ENCODE data around the gene ENOX1.

ENOX1 gene

DNA sequence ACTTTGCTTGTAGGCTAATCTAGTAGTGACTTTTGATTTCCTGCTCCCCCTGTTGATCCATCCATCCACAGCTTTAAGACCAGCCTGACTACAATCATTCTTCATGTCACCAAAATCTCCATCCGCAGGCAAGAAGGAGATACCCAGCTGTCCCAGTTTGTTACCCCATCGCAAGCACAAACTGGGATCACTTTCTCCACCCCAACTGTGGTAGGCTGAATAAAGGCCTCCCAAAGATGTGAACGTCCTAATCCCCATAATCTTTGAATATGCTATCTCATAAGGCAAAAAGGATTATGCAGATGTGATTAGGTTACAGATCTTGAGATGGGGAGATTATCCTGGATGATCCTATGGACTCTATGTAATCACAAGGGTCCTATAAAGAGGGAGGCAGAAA is 202.0 kb downstream of the ENOX1 start:
- DNase-seq, result no peak

DNA sequence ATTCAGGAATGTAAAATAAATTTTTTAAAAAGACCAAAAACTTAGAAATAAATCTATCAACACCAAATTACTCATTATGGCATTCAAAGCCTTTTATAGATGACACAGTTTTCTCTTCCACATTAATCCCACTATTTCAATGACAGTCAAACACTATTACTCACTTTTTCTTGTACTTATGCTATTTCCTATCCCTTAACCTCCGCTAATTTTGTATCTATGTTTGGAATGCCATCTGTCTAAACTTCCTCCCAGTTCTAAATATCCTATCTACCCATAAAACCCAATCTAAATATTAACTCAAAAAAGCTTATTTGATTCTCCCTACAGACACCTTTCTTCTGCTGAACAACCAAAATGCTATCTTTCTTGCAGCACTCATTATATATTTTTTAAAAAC is 203.5 kb downstream of the ENOX1 start:
- DNase-seq, result no peak

DNA sequence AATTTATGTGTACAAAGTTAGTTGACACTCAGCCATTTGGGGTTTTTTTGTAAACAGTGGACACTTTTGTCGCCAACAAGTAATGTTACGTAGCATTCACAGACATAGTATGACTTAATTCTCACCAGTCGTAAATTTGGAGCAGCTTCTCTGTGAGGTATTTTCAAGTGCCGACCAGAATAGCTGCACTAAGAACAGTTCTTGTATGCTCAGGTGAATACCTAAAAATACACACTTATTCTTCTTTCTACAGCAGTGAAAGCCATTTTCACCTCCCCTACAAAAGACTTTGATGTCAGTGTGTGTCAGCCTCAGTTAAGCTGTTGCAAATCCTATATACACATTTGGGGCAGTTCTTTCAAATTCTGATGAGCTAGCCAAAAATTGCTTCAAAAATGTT is 206.5 kb downstream of the ENOX1 start:
- no peak for DNase-seq

DNA sequence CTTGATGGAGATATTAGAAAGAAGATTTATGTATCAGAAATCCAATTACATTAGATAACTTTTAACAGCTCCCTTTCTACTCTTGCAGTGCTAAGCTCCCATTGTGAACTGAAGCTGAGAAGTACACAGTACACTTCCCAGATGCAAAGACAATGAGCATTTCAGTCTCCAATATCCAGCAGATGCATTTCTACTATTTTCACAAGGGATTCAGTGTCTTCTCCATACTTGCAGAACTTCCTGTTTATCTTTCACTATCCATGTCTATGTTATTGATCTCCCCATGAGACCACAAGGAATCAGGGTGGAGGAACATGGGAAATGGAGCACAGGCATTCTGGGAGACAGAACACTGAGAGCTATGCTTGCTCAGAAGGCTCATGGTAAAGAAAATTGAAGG is 207.5 kb downstream of the ENOX1 start:
- no peak for DNase-seq

DNA sequence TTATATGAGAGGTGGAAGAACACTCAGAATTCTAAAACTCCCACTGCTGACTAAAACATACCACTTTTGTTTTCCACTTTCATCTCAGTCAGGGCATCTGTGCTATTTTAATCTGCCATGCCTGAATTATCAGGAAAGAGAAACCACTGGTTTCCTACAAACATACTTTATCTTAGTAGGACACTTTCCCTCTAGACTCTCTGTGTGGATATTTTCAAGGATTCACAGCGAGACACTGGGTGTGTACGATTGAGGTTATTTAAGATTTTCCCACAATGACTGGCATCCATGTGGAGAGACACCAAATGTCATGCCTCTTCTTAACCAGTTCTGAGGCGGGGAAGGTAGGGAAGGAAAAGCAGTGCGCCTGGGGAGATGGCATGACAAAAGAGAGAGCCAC is 212.2 kb downstream of the ENOX1 start:
- DNase-seq, result no peak

DNA sequence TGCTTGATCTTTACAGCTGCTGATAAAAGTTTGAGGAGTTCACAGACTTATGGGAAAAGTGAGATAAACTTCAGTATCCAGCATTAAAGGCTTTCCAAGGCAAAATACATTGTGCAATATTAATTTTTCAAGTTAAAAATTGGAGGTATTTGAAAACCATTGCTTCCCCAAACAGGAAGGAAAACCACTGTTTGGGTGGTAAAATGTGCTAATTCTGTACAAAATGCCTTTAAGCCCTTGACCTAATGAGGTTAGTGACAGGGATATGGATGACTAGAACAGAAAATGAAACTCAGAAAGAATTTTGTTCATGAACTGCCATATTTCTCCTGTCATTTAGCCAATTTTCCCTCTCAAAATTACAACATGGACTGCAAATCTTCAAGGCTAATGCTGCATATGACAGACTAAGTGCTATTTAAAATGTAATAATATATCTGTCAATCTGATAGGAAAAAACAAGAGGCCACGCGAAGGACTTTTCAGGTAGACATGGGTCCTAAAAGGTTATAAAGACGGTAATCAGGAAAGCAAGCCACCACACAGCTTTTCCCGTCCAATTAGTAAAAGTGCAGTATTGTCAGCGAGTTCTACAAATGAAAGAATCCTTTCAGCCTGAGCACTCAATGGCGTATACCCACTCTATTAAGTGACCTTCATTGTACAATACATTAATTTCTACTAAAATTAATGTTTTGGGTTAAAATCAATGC is 212.8 kb downstream of the ENOX1 start:
- no peak for DNase-seq

DNA sequence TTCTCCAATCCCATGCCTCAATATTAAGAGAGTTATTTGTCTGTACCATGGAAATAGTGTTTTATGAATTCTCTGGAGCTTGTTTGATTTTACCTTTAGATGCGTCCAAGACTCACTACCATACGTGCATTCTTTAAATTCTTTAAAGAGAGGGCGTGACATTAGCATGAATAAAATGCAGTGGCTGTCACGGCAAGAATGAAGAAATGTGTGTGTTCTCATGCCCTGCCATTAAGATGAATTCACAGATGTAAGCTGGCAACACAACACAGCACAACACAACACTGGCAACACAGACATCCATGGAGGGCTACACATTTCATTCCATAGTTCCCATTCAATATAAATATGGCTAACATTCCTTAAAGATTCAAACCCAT is 213.4 kb downstream of the ENOX1 start:
- DNase-seq, result no peak

DNA sequence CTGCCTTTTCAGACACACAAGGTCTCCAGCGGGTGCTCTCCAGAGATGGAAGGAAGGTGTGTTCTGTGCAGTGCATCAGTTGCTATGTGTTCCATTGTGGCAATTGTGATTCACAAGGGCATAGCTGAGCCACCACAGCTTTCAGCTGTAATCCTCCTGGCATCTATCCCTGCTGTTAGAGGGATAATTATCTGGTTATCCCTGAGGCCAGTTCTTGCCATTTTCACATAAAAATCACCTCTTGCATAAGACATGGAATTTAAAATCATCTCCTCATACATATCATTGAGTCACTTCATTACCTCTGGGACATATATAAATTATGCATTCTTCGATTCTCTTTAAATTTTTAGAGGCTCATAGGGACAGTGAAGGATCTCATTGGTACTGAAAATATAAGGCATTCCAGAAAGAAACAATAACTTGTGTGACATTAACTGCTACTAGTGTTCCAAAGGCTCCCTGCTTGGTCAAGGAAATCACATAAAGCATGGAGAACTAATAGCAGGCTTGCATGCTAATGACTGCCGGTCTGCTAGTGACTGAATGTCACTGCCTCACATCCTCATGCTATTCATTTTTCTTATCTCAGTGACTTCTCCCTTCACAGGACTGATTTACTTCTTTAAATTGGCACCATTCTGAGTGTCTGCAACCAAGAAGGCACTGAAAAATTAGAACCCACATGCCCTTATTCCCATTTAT is 214.0 kb downstream of the ENOX1 start:
- DNase-seq, result no peak

DNA sequence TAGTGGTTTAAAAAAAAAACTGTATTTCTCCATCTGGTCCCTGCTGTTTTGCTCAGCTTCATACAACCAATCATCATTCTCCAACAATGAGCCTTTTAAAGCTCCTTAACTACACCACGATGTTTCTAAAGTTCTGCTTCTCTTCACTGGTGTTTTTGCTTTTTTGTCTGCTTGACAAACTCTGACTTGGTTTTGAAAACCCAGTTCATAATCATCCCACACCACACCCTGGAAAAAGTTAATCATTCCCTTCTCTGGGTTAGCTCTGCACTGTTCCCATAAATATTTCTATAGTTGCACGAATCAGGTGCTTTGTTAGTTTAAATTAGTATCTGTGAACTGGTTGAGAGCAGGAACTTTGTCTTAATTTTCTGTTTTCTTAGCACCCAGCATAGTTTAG is 217.1 kb downstream of the ENOX1 start:
- no peak for DNase-seq

DNA sequence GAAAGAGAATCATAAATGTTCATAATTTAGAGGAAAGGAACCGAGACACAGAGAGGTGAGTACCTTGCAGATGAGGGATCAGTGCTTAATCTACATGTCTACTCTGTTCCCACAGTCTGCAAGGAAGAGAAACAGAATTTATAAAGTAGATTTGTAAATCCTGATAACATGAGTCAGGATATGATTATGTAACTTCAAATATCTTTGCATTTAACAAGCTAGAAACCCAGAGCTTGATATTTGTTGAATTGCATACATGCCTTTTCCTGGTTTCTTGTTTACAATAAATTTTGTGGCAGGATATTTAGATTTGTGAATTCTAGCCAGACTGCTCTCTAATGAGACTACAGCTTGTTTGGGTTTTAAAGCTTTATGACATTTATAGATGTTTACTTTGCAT is 219.2 kb downstream of the ENOX1 start:
- DNase-seq, result no peak

DNA sequence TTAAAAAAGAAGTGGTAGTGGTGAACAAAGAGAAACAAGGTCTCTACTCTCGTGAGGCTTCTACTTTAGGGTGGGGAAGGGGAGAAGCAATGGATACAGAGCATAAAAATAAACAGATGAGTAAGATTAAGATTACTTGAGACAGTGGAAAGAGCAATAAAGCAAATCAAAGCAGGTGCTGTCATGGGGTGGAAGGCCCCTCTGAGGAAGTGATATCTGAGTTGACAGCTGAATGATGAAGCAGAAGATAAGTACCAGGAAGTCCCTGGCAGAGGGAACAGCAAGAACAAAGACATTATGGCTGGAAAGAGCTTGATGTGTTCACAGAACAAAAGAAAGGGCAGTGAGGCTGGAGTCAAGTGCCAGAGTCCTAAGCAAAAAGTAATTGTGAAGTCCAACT is 221.8 kb downstream of the ENOX1 start:
- no peak for DNase-seq

DNA sequence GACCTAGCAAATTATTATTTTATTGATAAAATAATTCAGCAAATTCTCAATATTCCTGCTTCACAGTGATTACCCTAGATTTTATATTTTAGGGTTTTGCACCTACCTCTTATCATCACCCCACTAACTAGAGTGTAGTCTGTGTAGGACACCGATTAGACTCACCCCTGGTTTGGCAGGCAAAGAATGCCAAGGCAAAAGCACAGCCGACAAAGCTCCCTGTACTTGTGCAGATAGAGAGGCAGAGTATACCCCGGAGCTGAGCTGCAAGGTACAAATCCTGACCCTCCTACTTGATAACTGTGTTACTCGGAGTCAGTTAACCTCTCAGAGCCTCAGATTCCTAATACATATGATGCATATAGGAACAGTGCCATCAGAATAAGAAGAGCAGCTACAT is 225.7 kb downstream of the ENOX1 start:
- DNase-seq, result no peak

DNA sequence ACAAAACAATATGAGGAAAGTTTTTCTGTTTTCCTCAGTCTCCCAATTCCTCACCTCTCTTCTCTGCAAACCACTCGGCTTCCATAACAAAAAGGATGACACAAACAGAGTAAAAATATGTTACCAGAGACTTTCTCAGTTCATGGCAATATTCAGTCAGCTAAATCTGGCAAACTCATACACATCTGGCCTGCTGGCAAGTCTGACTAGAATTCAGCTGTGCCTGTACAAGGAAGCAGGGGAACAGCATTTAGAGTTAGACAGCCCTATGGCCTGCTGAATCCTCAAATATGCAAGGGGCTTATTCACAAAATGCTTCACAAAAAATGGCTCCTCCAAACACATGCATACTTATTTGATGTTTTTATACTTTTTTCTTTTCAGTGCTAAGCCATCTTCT is 227.8 kb downstream of the ENOX1 start:
- DNase-seq, result no peak

DNA sequence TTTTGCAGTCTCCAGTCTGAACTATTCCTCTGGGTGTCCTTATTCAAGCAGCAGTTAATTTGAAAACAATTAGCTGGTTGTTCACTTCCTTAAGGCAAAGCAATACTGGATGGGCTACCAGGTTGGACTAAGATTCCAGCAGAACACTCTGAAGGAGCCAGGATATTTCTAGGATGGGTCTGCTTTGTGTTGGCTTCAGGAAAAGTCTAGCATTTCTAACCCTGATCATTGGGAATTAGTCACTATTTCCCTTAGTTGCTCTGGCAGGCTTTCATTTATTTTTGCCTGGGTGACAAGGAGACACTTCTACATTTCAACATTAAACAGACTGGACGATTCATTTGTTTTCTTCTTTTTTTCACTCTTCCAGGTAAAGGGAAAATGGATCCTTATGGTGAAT is 228.4 kb downstream of the ENOX1 start:
- DNase-seq, result no peak

DNA sequence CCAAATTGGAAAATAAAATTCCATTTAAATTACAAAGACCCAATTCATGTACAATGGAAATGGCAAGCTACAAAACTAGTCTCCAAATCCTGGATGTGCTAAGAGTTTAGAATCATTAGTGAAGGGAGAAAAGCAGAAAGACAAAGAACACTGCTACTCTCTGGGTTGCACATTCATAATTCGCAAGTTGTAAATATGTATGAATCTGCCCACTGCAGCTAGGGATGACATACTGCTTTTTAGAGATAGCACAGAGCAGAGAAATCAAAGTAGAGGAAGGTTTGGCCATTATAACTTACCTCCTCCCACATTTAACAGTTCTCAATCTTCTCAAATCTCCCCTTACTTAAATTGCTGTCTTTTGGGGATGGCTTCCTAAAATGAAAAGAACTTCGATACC is 231.1 kb downstream of the ENOX1 start:
- DNase-seq, result no peak

DNA sequence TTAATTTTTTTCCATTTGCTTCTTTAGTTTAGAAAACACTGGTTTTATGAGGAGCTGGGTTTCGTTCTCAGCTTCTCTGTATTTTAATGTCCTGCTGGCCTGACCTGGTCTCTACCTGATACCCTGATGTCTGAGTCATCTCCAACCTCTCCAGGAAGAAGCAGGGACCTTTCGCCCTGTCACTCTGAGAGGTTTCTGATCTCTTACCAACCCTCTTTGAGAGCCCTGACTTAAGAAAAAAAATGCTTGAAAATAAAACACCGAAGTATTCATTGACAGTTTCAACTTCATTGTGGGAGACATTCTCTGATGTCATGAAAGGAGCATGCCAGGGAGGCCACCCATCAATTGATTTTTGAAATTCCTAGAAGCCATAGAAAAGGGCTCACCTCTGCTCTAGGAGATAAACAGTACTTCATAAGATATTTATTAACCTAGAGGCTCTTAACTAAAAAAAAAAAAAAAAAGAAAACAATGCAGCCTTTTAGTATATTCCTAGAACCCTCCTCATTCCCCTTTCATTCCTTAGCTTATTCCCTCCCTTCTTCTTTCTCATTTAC is 234.8 kb downstream of the ENOX1 start:
- no peak for DNase-seq

DNA sequence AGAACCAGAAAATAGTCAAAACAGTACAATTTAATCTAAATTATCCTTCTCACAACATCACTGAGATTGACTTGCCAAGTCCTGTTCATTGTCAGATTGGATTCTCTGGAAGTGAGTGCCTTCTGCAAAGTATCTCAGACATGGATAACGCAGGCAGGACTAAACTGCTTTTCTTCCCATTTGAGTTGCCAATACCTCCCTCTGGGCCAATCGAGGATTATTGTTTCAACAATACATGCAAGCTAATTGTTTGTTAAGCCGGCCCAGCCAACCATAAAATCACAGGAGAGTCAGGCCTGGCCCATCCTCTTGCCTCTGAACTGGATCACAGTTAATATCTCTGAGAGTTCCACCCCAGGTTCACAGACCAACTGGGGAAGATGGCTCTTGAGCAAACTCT is 240.0 kb downstream of the ENOX1 start:
- DNase-seq, result no peak

DNA sequence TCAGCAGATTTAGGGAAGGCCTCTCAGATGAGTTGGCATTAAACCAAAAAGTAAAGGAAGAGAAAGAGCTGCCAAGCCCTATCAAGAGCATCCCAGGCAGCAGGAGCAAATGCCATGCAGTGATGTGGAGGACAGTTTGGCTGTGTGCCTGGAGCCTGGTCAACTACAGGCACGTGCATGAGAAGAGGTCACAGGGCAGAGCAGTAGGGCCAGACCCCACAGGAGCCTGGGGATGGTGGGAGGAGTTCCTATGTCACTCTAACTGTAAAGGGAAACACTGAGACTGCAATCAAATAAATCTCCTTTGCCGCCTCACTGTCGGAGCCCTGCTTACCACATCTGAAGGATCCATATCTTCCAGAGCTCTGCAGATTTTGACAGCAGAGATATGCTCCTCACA is 240.5 kb downstream of the ENOX1 start:
- no peak for DNase-seq

DNA sequence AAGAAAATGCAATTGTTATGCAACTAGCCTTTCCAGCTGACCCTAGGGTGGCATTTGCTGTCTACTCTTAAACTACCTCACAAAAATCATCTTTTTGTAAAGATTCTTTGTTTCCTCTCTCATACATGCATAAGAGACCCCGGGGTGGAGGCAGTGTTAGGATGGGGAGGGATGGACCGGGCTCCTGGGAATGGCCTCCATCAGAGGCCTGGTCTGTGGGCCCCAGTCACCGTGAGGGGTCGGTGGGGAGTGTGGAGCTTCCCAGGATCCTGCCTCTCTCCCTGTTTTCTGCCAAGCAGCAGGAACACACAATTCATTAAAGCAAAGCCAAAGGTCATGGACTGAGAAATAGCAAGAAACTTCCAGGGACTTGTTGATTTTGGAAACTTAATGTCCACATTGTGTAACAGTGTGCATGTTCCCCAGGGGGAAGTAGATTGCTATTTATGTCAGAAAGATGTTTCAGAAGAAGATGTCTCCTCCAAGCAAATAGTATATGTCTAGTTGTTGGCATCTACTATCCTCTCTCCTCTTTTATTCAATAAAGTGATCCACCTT is 241.4 kb downstream of the ENOX1 start:
- no peak for DNase-seq

DNA sequence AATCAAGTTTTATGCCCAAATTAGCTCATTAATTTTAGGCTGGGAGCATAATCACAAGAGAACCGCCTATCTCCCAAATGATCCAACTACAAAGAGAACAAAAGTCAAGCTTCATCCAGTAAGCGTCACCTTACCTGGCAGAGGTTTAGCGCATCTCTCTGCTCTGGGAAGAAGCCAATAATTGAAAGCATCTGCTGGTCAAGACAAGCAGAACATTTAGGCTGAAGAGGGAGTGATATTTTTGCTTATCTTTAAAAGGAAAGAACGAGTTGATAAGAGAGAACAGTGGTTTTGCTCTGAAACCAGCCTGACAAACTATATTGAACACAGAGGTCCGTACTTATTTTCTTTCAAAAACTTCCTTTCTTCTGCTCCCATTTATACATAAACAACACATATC is 242.1 kb downstream of the ENOX1 start:
- no peak for DNase-seq

DNA sequence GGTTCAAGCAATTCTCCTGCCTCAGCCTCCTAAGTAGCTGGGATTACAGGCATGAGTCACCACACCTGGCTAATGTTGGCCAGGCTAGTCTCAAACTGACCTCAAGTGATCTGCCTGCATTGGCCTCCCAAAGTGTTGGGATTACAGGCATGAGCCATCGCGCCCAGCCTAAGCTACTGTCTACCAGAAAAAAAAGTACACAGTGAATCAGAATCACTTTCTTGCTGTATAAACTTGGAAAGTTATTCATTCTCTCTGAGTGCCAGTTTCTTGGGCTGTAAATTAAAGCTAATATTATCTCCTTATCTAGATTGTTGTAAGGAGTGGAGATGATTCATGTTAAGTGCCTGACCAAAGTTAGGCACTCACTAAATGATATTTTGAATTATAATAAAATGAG is 242.8 kb downstream of the ENOX1 start:
- DNase-seq, result no peak

DNA sequence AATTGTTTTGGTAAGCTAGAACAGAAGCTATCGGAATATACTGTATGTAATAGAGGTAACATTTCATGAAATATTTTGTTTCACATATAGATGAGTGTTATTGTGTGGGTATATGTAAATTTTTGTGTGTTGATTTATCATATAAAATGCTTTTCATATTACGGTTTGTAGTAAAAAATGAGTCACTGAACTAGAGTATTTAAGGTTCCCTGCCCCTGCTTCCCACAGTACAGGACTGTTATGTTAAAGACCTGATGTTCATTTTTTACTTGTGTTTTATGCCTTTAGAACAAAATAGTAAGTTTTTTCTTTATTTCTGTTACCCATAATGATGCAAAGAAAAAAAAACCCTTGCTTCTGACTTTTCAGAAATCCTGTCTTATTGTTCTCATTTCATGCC is 243.4 kb downstream of the ENOX1 start:
- no peak for DNase-seq

DNA sequence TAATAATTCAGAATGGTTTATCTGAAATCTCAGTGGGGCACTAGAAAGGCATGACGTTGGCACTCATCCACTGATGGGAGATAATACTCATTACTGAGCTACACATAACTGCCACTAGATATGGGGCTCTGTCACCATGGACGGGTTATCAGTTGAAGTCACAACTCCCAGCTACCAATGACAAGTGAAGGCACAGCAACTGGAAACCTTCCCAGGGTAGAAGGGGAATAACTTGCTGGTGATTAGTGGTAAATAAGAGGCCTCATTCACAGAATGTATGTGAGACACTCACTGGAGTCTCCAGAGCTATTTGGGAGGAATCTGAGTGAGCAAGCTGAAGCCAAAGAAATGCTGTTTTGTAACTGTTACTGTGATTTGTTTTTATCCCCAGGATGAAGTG is 249.6 kb downstream of the ENOX1 start:
- DNase-seq, result no peak

DNA sequence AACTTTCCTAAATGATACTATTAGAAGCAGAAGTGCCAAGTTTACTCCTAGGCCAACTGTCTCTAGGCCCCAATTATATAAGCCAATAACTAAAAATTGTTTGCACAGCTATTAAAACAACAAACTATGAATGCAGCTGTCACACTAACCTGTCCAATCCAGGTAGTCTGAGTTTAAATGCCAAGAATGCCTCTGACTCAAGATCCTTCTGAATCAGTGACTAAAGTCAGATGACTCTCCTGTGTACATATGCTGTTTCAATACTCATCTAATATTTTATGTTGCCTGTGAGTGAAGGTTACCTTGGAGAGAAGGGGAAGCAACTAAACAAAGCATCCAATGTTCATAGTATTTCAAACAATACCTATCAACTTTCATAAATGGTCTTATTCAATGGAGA is 257.0 kb downstream of the ENOX1 start:
- no peak for DNase-seq
